HFF-Myc (cell line): ENCODE measurements around the gene PHC2.
A peak's percentile ranks its signal among the peaks of the same experiment; 100 is the strongest.

Source experiments
- DNase-seq: peaks from one replicate; pipeline ENCODE4 v3.0.0-alpha.2; 2011; ENCODE audit warnings: low read depth; ENCODE audit errors: extremely low read depth
- H3K4me3 ChIP-seq: replicated peaks from 2 replicates; pipeline ENCODE4 v1.5.1; 2011; ENCODE audit warnings: low read depth, mild to moderate bottlenecking, control low read depth, low read length
- TF ChIP-seq, protein P1 (sequence below): IDR thresholded peaks from 2 replicates; pipeline ENCODE4 v1.5.1; 2012; ENCODE audit warnings: mild to moderate bottlenecking, low read depth, low read length, control low read depth; ENCODE audit errors: missing control alignments

PHC2 gene

DNA sequence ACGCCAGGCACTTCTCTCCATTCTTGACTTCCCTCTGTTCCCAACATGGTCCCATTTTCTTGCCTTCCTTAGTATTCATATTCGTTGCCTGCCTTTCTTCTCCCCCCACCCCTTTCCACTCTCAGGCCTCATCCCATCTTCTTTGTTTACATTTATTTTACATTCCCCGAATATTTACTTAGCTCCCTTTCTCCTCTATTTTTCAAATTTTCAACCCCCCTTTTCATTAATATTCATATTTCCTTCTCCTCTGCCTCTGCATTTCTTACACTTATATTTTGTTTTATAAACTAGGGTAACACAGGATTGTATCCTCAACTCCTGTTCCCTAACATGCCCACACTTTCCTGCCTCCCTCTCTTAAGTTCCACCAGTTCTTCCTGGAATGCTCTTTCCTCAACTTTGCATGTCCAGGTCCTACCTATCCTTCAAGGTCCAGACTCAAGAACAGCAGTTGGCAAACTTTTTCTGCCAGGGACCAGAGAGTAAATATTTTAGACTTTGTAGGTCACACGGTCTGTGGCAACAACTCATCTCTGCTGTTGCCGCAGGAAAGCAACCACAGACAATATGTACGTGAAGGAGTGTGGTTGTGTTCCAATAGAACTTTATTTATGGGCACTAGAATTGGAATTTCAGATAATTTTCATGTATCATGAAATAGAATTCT lies 80.1 kb downstream of the PHC2 start:
- no peak for DNase-seq
- peak overlapping the region; percentile 47 for H3K4me3 ChIP-seq

DNA sequence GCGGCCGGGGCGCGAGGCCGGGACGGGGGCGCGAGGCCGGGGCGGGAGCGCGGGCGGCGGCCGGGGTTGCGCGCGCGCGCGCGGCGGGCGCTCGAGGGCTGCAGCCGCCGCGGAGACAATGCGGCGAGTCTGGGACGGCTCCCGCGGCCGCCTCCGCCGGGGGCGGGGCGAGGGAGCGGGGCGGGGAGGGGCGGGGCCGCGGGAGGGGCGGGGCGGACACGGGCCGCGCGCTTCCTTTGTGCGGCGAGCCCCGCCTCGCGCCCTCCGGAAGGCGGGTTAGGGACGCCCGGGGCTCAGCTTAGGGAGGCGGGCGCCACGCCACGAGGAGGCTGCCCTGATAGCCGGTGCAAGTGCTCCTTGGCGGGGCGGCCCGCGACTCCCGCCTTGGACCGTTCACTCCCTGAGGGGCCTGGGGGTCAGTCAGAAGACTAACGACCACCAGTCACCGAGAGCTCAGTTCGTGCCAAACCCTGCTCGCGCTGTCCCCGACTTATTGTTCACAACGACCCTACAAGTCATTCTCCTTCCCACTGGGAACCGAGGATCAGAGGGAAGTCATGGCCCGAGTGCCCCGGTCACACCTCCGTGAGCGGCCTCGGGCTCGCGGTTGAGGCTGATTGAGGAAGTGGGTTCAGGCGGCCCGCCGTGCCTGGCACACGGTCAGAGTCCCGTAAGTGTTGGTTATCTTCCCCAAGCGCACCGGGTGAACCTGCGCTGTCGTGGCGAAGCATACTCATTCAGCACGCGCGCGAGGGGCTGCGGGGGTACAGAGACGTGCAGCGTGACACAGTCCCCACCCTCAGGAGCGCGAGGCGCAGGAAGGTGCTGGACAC lies 80.9 kb downstream of the PHC2 start:
- DNase-seq: no peak
- peak overlapping the region; percentile 47 for H3K4me3 ChIP-seq
- TF ChIP-seq, protein P1, sequence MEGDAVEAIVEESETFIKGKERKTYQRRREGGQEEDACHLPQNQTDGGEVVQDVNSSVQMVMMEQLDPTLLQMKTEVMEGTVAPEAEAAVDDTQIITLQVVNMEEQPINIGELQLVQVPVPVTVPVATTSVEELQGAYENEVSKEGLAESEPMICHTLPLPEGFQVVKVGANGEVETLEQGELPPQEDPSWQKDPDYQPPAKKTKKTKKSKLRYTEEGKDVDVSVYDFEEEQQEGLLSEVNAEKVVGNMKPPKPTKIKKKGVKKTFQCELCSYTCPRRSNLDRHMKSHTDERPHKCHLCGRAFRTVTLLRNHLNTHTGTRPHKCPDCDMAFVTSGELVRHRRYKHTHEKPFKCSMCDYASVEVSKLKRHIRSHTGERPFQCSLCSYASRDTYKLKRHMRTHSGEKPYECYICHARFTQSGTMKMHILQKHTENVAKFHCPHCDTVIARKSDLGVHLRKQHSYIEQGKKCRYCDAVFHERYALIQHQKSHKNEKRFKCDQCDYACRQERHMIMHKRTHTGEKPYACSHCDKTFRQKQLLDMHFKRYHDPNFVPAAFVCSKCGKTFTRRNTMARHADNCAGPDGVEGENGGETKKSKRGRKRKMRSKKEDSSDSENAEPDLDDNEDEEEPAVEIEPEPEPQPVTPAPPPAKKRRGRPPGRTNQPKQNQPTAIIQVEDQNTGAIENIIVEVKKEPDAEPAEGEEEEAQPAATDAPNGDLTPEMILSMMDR: no peak

More for the DNA sequence above, 80.1 kb downstream of the PHC2 start:
- TF ChIP-seq, protein P1: no peak

DNA sequence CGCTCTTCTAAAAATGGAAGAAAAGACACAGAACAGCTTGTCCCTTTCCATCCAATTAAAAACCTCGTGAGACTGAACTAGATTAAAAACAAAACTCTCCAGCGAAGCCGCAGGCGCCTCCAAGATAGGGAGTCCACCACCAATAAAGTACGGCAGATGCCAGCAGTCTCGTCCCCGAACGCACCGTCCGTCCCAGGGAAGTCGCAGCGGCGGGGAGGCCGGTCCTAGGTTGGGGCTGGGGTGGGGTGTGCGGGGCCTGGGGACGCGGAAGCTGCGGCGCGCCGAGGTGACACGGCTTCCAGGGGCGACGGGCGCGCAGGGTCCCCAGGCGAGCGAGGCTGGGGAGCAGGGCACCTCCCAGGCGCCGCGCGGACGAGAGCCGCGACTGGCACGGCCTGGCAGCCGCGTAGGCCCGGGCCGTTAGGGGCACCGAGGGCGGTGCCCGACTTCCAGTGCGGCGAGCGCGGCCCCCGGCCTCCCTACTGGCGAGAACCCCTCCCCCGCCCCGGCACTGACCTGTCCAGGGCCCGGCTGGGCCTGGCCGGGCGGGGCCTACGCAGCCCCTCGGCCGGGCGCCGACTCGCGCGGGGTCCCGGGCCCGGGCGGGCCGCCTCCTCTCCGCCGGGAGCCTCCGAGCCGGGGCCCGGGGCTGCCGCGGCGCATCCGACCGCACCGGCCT lies 81.7 kb downstream of the PHC2 start:
- H3K4me3 ChIP-seq: peak overlapping the region; percentile 69
- TF ChIP-seq, protein P1: no peak
- no peak for DNase-seq

DNA sequence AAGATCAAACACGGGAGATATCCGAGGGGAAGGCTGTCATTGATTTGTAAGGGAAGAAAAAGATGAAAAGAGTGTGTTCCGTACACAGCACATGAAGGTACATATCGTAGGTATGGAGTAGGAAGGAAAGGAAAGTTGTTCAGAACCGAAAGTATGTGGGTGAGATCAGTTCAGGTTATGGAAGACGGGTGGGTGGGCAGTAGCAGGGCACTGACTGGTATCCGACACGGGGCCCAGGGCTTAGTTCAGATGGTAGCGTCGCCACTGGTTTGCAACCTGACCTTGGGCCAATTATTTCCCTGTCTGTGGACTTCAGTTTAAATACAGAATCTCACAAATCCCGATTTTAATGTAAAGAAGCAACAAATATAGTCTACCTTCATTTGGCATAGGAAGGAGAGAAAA lies 82.2 kb downstream of the PHC2 start:
- H3K4me3 ChIP-seq: peak overlapping the region; percentile 69
- no peak for DNase-seq
- TF ChIP-seq, protein P1: no peak

DNA sequence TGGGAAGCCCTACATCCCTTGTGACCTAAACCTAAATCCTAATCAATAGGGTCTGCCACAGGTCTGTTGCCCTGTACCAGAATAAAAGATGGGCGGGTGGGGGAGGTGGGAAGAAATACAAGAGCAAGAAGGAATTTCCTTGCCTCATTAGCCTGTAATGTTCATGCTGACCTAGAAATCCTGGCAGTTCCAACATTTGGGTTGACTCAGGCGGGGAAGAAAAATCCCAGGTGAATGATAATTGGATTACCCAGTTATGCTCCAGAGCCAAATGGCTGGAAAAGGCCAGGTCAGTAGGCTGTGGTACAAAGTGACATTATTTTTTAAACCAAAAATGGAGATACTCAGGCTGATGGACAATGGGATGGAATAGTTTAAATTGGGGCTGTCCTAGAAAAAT lies 82.7 kb downstream of the PHC2 start:
- H3K4me3 ChIP-seq: peak overlapping the region; percentile 69
- no peak for DNase-seq
- TF ChIP-seq, protein P1: no peak

DNA sequence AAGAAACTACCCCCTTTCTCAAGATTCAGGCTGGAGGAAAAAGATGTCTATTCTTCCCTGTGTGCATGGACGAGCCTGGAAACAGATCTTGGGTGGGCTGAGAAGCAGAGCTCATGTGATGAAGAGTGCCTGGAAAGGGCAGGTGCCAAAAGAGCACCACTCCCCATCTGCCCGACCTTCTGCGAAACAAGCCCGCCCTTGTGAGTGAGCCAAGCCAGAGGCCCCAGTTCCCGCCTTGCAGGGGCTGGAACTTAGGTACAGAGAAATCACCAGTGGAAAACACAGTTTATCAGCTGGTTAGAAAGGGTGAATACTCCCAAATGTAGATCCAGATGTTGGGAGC lies 83.3 kb downstream of the PHC2 start:
- peak overlapping the region; percentile 69 for H3K4me3 ChIP-seq
- no peak for DNase-seq
- TF ChIP-seq, protein P1: no peak
